GM19240 (cell line): ENCODE data around the gene PDCD1.

ENCODE experiments used
- DNase-seq: peaks from one replicate; pipeline ENCODE4 v3.0.0; 2011; ENCODE audit warnings: low spot score; ENCODE audit not compliant: insufficient read length

Gene PDCD1

GRCh38 chr2:241895712-241896641, 37.3 kb upstream of the PDCD1 start:
- DNase-seq = no peak

- DNase-seq = no peak
These were observed 36.7 kb upstream of the PDCD1 start for GRCh38 chr2:241895427-241895711.

GRCh38 chr2:241894681-241895426, 36.2 kb upstream of the PDCD1 start:
- DNase-seq = no peak

- no peak for DNase-seq
These were observed 35.5 kb upstream of the PDCD1 start for GRCh38 chr2:241894056-241894641.

GRCh38 chr2:241893265-241893664, 34.6 kb upstream of the PDCD1 start:
- DNase-seq = no peak

GRCh38 chr2:241892299-241893137, 33.8 kb upstream of the PDCD1 start:
- DNase-seq = no peak

GRCh38 chr2:241891988-241892298, 33.2 kb upstream of the PDCD1 start:
- no peak for DNase-seq

GRCh38 chr2:241891315-241891987, 32.8 kb upstream of the PDCD1 start:
- DNase-seq = no peak

- no peak for DNase-seq
These were observed 32.0 kb upstream of the PDCD1 start for GRCh38 chr2:241890524-241891235.

- DNase-seq = no peak
These were observed 29.9 kb upstream of the PDCD1 start for GRCh38 chr2:241888641-241889040.

- no peak for DNase-seq
These were observed 29.3 kb upstream of the PDCD1 start for GRCh38 chr2:241887806-241888522.

GRCh38 chr2:241886840-241887447, 28.2 kb upstream of the PDCD1 start:
- DNase-seq = no peak

- DNase-seq = no peak
These were observed 27.4 kb upstream of the PDCD1 start for GRCh38 chr2:241885946-241886643.

- no peak for DNase-seq
These were observed 26.7 kb upstream of the PDCD1 start for GRCh38 chr2:241885291-241885945.

GRCh38 chr2:241884951-241885290, 26.2 kb upstream of the PDCD1 start:
- DNase-seq = no peak

- peak; percentile 88 for DNase-seq
These were observed 23.5 kb upstream of the PDCD1 start for GRCh38 chr2:241882091-241882625.

- DNase-seq = no peak
These were observed 21.8 kb upstream of the PDCD1 start for GRCh38 chr2:241880311-241881073.
